Measurements from ENCODE around the gene ERBB4. TPM values are rescaled to one million over a fixed set of nuclear protein-coding genes. Genes with fewer than 3 reads are reported as not detected.

The ERBB4 gene
- polyA plus RNA-seq, 1 experiment = not detected

- ChIA-PET POLR2A (no interaction called here), CTCF (interaction anchor here (0.8 to 1.0 kb wide), 2 partner anchors 9 to 11 kb away, joined by 3 read pairs; no protein-coding TSS in a partner anchor)
- no peak for DNase-seq (ENCODE audit: low read depth, low spot score)
- H3K4me3 ChIP-seq (ENCODE audit: low read depth, low read length) = no peak overlapping the region
- H3K9me3 ChIP-seq (ENCODE audit: control insufficient read depth, insufficient read depth, low read length) = no peaks in the 10 kb centered on the region
- TF ChIP-seq CTCF (IDR thresholded peaks at IDR 0.05; ENCODE audit: low read depth, low read length) = no peak
- H3K27ac ChIP-seq (ENCODE audit: low read depth, low read length) = no peak overlapping the region
- H3K27me3 ChIP-seq (ENCODE audit: control insufficient read depth, insufficient read depth, low read length) = no peaks in the 10 kb centered on the region
Observed at GRCh38 chr2:212028798-212029394, 509.7 kb downstream of the ERBB4 start.

- CTCF ChIA-PET = interaction anchor here (0.8 to 1.0 kb wide), 2 partner anchors 10 to 12 kb away, joined by 3 read pairs; no protein-coding TSS in a partner anchor
- Histone ChIP-seq H3K9me3 (ENCODE audit: control insufficient read depth, insufficient read depth, low read length) (no peaks in the 10 kb centered on the region), H3K27ac (ENCODE audit: low read depth, low read length) (no peak overlapping the region), H3K27me3 (ENCODE audit: control insufficient read depth, insufficient read depth, low read length) (no peaks in the 10 kb centered on the region), H3K4me3 (ENCODE audit: low read depth, low read length) (no peak overlapping the region)
- DNase-seq (ENCODE audit: low read depth, low spot score) = no peak
- POLR2A ChIA-PET = no interaction called here
- no peak for TF ChIP-seq CTCF (IDR thresholded peaks at IDR 0.05; ENCODE audit: low read depth, low read length)
Observed at GRCh38 chr2:212027681-212028628, 510.6 kb downstream of the ERBB4 start.

- POLR2A ChIA-PET = no interaction called here
- no peak overlapping the region for H3K27ac ChIP-seq (ENCODE audit: low read depth, low read length)
- no peak for TF ChIP-seq CTCF (IDR thresholded peaks at IDR 0.05; ENCODE audit: low read depth, low read length)
- H3K9me3 ChIP-seq (ENCODE audit: control insufficient read depth, insufficient read depth, low read length) = no peaks in the 10 kb centered on the region
- DNase-seq (ENCODE audit: low read depth, low spot score) = no peak
- no peak overlapping the region for H3K4me3 ChIP-seq (ENCODE audit: low read depth, low read length)
- H3K27me3 ChIP-seq (ENCODE audit: control insufficient read depth, insufficient read depth, low read length) = no peaks in the 10 kb centered on the region
- CTCF ChIA-PET = interaction anchor here (0.6 to 2.1 kb wide), 2 partner anchors 19 to 867 kb away, joined by 3 to 11 read pairs; no protein-coding TSS in a partner anchor
Observed at GRCh38 chr2:212024040-212024439, 514.6 kb downstream of the ERBB4 start.

GRCh38 chr2:212022966-212023365 lies 515.6 kb downstream of the ERBB4 start:
- Histone ChIP-seq H3K27ac (ENCODE audit: low read depth, low read length) (no peak overlapping the region), H3K9me3 (ENCODE audit: control insufficient read depth, insufficient read depth, low read length) (no peaks in the 10 kb centered on the region), H3K27me3 (ENCODE audit: control insufficient read depth, insufficient read depth, low read length) (no peaks in the 10 kb centered on the region), H3K4me3 (ENCODE audit: low read depth, low read length) (no peak overlapping the region)
- no peak for TF ChIP-seq CTCF (IDR thresholded peaks at IDR 0.05; ENCODE audit: low read depth, low read length)
- no peak for DNase-seq (ENCODE audit: low read depth, low spot score)
- ChIA-PET CTCF (interaction anchor here (2.1 kb wide), 1 partner anchor 17 kb away, joined by 11 read pairs; no protein-coding TSS in a partner anchor), POLR2A (no interaction called here)

GRCh38 chr2:212021947-212022346 lies 516.7 kb downstream of the ERBB4 start:
- Histone ChIP-seq H3K9me3 (ENCODE audit: control insufficient read depth, insufficient read depth, low read length) (no peaks in the 10 kb centered on the region), H3K27ac (ENCODE audit: low read depth, low read length) (no peak overlapping the region), H3K4me3 (ENCODE audit: low read depth, low read length) (no peak overlapping the region), H3K27me3 (ENCODE audit: control insufficient read depth, insufficient read depth, low read length) (no peaks in the 10 kb centered on the region)
- DNase-seq (ENCODE audit: low read depth, low spot score) = peak; percentile 21
- CTCF ChIA-PET = no interaction called here
- no peak for TF ChIP-seq CTCF (IDR thresholded peaks at IDR 0.05; ENCODE audit: low read depth, low read length)
- POLR2A ChIA-PET = no interaction called here
